Suprapubic skin (tissue), 4 donors: Measurements from ENCODE around the gene FAM156B.
"Not testable (repeated sequence)": the region's sequence is repeated elsewhere in the genome, so short reads cannot be mapped to it uniquely, and the experiment has no call there.

Experiments
- POLR2A ChIP-seq, 2 donors: fragments of 450-650 bp; IDR thresholded peaks; one replicate each; pipeline ENCODE4 v1.6.1; 2017; ENCODE audit warnings: antibody characterized with exemption in 2 of 2, mild to moderate bottlenecking in 2 of 2, moderate library complexity in 2 of 2
- POLR2AphosphoS5 ChIP-seq, 3 donors: sonication (generic); formaldehyde crosslinking; IDR thresholded peaks; one replicate each; pipeline ENCODE4 v1.6.1; 2017; ENCODE audit warnings: antibody characterized with exemption in 3 of 3

DNA sequence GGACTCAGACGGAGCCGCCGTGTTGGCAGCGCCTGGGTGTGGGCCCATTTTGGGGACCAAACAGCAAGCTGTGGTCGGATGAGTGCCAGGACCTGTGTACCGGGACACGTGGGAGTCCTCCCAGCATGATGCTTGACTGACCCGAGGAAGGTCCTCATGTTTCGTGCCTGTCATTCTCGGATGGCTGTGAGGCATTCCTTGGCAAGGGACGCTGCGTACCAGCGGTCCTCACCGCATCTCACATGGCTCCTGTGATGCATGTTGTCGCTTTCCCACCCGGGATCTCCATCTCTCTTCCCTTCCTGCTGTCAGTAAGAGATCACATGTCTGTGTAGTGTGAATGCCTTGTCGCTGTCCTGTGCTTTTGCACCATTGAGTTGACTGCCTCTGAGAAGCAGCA, 10.8 kb downstream of the FAM156B start:
- not testable (repeated sequence) for TF ChIP-seq POLR2A, POLR2AphosphoS5 (IDR thresholded peaks at IDR 0.05)
